Ectodermal cell (in vitro differentiated cells): ENCODE measurements around the gene SAMD14.
A peak's percentile ranks its signal among the peaks of the same experiment; 100 is the strongest.

Source experiments
- H3K27ac ChIP-seq: 2 replicates; pipeline ENCODE4 v1.7.0; 2013; ENCODE audit warnings: mild to moderate bottlenecking, low read depth, low read length; ENCODE audit not compliant: insufficient read depth, poor library complexity, severe bottlenecking
- H3K27me3 ChIP-seq: 2 replicates; pipeline ENCODE4 v1.7.0; 2013; ENCODE audit warnings: mild to moderate bottlenecking, low read length; ENCODE audit not compliant: insufficient read depth, control insufficient read depth, poor library complexity, severe bottlenecking
- H3K36me3 ChIP-seq: one replicate; pipeline ENCODE4 v1.7.0; 2013; ENCODE audit warnings: low read length; ENCODE audit not compliant: control insufficient read depth, insufficient read depth
- H3K4me1 ChIP-seq: one replicate; pipeline ENCODE4 v1.7.0; 2013; ENCODE audit warnings: low read length; ENCODE audit not compliant: control insufficient read depth, insufficient read depth
- H3K4me3 ChIP-seq: 2 replicates; pipeline ENCODE4 v1.7.0; 2013; ENCODE audit warnings: low read depth, low read length, control low read depth; ENCODE audit not compliant: insufficient read depth
- H3K9me3 ChIP-seq: 2 replicates; pipeline ENCODE4 v1.7.0; 2013; ENCODE audit warnings: mild to moderate bottlenecking, low read length, moderate library complexity; ENCODE audit not compliant: control insufficient read depth
- WGBS, 2 experiments: methylation state at CpG; one replicate each; pipeline ENCODE4 v1.1.7; 2013; ENCODE audit warnings: missing lambda C conversion rate in 2 of 2; 5-methylcytosine and 5-hydroxymethylcytosine counted together

The SAMD14 gene

GRCh38 chr17:50165066-50165465 lies 35.1 kb upstream of the SAMD14 start:
- 90 to 95% methylated on average over 9 of the region's 9 CpGs for WGBS, 2 experiments
- Histone ChIP-seq H3K27ac (no peak overlapping the region), H3K4me3 (no peak overlapping the region), H3K4me1 (peaks cover 14% of the 10 kb centered on the region), H3K27me3 (peaks cover 3% of the 10 kb centered on the region), H3K36me3 (no peaks in the 10 kb centered on the region), H3K9me3 (no peaks in the 10 kb centered on the region)

GRCh38 chr17:50164697-50164988 lies 34.7 kb upstream of the SAMD14 start:
- Histone ChIP-seq H3K27me3 (peaks cover 3% of the 10 kb centered on the region), H3K36me3 (no peaks in the 10 kb centered on the region), H3K27ac (no peak overlapping the region), H3K9me3 (no peaks in the 10 kb centered on the region), H3K4me3 (no peak overlapping the region), H3K4me1 (peaks cover 14% of the 10 kb centered on the region)
- WGBS, 2 experiments: 90 to 94% methylated on average over 2 of the region's 2 CpGs

- WGBS, 2 experiments: 85 to 89% methylated on average over 11 of the region's 11 CpGs
- no peaks in the 10 kb centered on the region for H3K9me3 ChIP-seq
- peaks cover 14% of the 10 kb centered on the region for H3K4me1 ChIP-seq
- peaks cover 3% of the 10 kb centered on the region for H3K27me3 ChIP-seq
- H3K27ac ChIP-seq: no peak overlapping the region
- H3K4me3 ChIP-seq: no peak overlapping the region
- H3K36me3 ChIP-seq: no peaks in the 10 kb centered on the region
Measured at GRCh38 chr17:50163843-50164696, 34.1 kb upstream of the SAMD14 start.

GRCh38 chr17:50162466-50163254 lies 32.7 kb upstream of the SAMD14 start:
- H3K9me3 ChIP-seq: no peaks in the 10 kb centered on the region
- H3K27me3 ChIP-seq: peaks cover 3% of the 10 kb centered on the region
- H3K27ac ChIP-seq: no peak overlapping the region
- no peaks in the 10 kb centered on the region for H3K36me3 ChIP-seq
- WGBS, 2 experiments: 92 to 93% methylated on average over 8 of the region's 8 CpGs
- no peak overlapping the region for H3K4me3 ChIP-seq
- peaks cover 14% of the 10 kb centered on the region for H3K4me1 ChIP-seq

- Histone ChIP-seq H3K27me3 (peaks cover 3% of the 10 kb centered on the region), H3K36me3 (no peaks in the 10 kb centered on the region), H3K4me3 (no peak overlapping the region), H3K4me1 (peaks cover 14% of the 10 kb centered on the region), H3K9me3 (no peaks in the 10 kb centered on the region), H3K27ac (peak overlapping the region; percentile 81)
- WGBS, 2 experiments: 75% methylated on average over 16 of the region's 16 CpGs
Measured at GRCh38 chr17:50161911-50162288, 31.9 kb upstream of the SAMD14 start.

- 1 to 2% methylated on average over 53 of the region's 53 CpGs for WGBS, 2 experiments
- Histone ChIP-seq H3K27ac (peak overlapping the region; percentile 81), H3K27me3 (peaks cover 3% of the 10 kb centered on the region), H3K4me1 (peaks cover 12% of the 10 kb centered on the region), H3K36me3 (no peaks in the 10 kb centered on the region), H3K9me3 (no peaks in the 10 kb centered on the region), H3K4me3 (peak overlapping the region; percentile 31)
Measured at GRCh38 chr17:50161023-50161910, 31.3 kb upstream of the SAMD14 start.

GRCh38 chr17:50157891-50158290 lies 27.9 kb upstream of the SAMD14 start:
- Histone ChIP-seq H3K27me3 (peaks cover 3% of the 10 kb centered on the region), H3K36me3 (no peaks in the 10 kb centered on the region), H3K4me1 (peaks cover 8% of the 10 kb centered on the region), H3K27ac (no peak overlapping the region), H3K9me3 (no peaks in the 10 kb centered on the region), H3K4me3 (no peak overlapping the region)
- 92% methylated on average over 4 of the region's 4 CpGs for WGBS, 2 experiments

- no peaks in the 10 kb centered on the region for H3K36me3 ChIP-seq
- no peak overlapping the region for H3K4me3 ChIP-seq
- WGBS, 2 experiments: 83 to 92% methylated on average over 5 to 8 of the region's 8 CpGs
- no peak overlapping the region for H3K27ac ChIP-seq
- H3K9me3 ChIP-seq: no peaks in the 10 kb centered on the region
- peaks cover 4% of the 10 kb centered on the region for H3K27me3 ChIP-seq
- peaks cover 10% of the 10 kb centered on the region for H3K4me1 ChIP-seq
Measured at GRCh38 chr17:50155115-50155819, 25.3 kb upstream of the SAMD14 start.

- no peak overlapping the region for H3K27ac ChIP-seq
- H3K36me3 ChIP-seq: no peaks in the 10 kb centered on the region
- no peak overlapping the region for H3K4me3 ChIP-seq
- H3K9me3 ChIP-seq: no peaks in the 10 kb centered on the region
- H3K4me1 ChIP-seq: peaks cover 10% of the 10 kb centered on the region
- 84 to 92% methylated on average over 1 of the region's 1 CpG for WGBS, 2 experiments
- peaks cover 10% of the 10 kb centered on the region for H3K27me3 ChIP-seq
Measured at GRCh38 chr17:50154604-50155003, 24.6 kb upstream of the SAMD14 start.
